ENCODE results near the gene CD248.

DNA sequence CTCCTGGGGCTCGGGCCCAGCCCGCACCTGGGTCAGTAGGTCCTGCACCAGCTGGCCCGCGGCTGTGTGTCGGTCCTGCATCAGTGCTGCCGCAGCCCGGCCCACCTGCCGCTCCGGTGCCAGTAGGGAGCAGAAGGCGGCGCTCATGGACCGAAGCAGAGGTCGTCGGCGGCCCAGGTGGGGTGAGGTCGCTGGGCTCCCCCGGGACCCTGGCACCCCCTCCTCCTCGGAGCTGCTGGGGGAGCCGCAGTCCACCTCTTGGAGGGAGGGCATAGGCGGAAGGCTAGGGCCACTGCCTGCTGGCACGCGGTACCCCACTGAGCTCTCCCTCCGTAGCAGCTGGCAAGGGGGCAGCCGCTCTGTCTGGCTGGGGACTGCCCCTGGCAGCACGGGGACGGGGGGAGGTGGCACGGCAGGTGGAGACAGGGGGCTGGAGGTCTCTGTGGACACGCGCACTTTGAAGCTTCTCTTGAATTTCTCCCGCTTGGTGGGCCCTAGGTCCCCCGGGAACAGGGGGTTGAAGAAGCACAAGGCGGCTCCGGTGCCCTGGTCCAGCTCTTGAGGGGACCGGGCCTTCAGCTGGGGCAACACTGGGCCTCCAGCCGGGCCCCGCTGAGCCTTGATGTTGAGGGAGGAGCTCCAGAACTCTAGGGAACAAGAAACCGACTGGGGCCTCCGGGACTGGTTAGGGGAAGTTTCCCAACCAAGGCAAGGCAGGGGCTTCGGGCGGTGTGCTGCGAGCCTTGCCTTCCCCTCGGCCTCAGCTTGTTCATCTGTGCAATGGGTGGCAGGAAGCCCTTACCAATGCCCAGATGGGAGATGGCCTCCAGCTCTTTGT is 18.0 kb upstream of the CD248 start:
- no peak for TF ChIP-seq EZH2 (IDR thresholded peaks at IDR 0.05; ENCODE audit: borderline replicate concordance, low read length)
- TF ChIP-seq, protein P1, sequence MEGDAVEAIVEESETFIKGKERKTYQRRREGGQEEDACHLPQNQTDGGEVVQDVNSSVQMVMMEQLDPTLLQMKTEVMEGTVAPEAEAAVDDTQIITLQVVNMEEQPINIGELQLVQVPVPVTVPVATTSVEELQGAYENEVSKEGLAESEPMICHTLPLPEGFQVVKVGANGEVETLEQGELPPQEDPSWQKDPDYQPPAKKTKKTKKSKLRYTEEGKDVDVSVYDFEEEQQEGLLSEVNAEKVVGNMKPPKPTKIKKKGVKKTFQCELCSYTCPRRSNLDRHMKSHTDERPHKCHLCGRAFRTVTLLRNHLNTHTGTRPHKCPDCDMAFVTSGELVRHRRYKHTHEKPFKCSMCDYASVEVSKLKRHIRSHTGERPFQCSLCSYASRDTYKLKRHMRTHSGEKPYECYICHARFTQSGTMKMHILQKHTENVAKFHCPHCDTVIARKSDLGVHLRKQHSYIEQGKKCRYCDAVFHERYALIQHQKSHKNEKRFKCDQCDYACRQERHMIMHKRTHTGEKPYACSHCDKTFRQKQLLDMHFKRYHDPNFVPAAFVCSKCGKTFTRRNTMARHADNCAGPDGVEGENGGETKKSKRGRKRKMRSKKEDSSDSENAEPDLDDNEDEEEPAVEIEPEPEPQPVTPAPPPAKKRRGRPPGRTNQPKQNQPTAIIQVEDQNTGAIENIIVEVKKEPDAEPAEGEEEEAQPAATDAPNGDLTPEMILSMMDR (conservative IDR thresholded peaks at IDR 0.05 in 1 of 2, IDR thresholded peaks at IDR 0.05 in 1 of 2; ENCODE audit: extremely low read depth in 1 of 2, insufficient read depth in 1 of 2, low read depth in 1 of 2, low read length in 2 of 2), result no peak
